Measurements from ENCODE around the gene PCGF2.

- TF ChIP-seq CTCF (IDR thresholded peaks at IDR 0.05) (no peak), POLR2A (IDR thresholded peaks at IDR 0.05) (no peak), EP300 (IDR thresholded peaks at IDR 0.05) (no peak)
These were observed 17.4 kb downstream of the PCGF2 start for GRCh38 chr17:38730526-38731379.
